Activated T-cell treated with anti-CD3 and anti-CD28 coated beads, Interleukin-2, amount 50 U/mL, for 48 hours (primary cell): ENCODE measurements around the gene S100PBP.
A peak's percentile ranks its signal among the peaks of the same experiment; 100 is the strongest.

Source experiments
- DNase-seq, 2 experiments: peaks; one replicate each; pipeline ENCODE4 v3.0.0-alpha.2; 2020

S100PBP gene

DNA sequence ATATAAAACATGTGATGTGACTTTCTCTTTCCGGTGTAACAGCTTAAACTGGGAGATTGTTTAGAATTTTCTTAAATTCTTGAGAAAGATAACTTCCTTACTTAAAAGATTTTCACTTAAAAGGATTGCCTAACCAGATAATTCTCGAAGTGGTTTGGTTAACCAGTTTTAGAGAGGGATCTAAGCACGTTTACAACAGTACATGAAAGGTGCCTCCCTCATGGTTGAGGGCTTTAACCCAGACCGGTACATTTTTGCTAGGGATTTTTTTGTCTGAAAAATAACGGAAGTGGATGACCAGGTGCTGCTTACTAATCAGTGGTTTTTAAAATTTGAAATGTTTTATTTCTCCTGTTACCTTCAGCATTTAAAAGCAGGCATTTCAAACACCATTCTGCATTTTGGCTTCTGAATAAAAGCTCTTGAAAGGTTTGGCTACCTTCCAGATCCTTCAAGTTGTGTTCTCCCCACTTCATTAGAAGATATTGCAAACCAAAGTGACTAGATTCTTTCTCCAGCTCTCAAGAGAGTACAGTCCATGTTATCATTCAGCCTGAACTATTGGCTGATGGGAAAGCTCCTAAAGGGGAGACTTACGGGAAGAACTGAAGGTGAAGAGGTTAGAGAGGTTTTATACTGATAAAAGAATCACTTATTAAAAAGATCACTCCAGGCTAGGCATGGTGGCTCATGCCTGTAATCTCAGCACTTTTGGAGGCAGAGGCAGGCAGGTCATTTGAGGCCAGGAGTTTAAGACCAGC, 12.8 kb downstream of the S100PBP start:
- DNase-seq, result no peak

DNA sequence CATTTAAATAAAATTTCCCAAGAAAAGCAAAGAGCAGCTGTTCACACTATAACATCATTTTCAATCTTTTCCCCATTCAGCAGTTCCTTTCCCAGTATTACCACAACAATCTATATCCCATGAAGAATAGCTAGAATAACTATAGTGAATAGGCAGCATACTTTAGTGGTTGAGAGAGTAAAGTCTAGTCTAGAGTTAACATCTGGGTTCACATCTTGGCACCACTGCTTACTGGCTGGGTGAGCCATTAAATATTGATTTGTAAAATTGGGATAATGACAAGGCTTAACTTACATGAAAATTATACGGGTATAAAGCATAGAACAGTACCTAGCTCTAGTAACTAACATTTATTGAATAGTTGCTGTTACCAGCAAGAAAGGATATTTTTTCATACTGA, 14.4 kb downstream of the S100PBP start:
- no peak for DNase-seq

DNA sequence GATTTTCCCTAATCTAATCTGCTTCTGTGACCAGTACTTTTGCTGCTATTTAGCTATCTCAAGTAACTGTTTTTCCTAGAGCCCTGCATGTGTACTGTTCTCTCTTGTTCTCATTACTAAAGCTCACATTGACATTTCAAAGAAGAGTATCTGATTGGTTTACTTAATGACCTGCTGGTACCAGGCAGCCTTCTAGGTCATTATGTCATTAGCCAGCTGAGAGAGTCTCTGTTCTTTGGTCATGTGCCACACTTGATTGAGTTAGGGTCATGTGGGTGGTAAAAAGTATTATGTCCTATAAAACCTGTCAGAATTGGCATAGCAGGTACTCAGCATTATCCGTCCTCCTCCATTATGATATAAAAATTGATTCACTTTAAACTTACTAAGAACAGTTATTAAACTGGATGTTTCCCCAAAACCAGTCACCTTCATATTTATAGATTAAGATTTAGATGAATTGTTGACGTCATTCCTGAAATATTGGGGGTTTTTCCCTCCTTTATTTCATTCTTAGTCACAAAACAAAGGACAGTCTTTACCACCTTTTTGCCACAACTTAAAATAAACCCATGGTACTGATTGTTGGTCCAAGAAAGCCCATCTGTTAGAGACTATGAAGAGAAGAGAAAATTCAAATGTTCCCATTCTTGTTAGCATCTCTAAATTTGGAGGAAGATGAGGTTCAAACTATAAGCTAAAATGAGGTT, 31.1 kb downstream of the S100PBP start:
- no peak for DNase-seq

DNA sequence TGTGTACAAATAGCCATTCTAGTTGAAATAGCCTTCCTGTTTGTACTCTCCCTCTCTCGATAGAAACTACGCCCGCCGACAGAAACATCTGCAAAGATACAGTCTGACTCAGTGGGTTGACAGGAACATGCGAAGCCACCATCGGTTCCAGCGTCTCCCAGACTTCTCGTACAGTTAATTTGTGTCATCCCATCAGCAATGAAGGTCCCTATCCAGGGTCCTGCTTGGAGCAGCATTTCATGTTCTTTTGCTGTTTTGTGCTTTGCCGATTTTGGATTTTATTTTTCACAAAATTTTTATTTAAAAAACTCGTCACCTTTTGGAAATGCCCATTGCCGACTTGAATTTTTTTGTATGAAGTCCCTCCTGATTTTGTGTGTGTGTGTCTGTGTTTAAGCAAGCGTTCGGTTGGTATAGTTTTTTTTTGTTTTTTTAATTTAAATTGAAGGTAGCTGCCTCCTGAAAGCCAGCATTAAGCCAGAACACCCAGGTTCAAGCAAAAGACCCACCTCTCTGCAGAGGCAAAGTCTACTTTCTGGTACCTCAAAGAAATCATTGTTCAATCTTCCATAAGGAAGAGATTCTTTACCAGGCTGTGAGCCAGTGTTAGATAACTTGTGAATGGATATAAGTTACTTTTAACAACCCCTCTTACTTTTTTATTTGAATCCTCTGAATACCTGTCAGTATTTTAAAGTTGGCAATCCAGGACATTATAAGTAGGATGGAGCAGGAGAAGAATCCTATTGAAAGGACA, 38.6 kb downstream of the S100PBP start:
- no peak for DNase-seq

DNA sequence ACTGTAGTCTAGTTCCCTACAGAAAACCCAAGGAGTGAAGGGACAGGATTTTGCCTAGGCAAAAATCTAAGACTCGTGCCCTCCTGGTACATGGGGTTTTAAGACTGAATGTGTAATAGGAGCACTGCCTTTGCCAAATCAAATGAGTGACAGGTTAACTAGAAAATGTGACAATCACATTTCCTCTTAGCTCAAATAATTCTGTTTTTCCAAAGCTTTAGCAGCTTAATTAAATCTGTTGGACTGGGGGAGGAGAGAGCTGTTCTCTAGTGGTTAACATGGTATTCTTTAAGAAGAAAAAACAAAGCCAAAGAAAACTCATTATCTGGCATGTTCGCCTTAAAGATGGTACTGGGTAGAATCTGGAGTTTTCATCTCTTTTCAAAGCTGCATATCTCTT, 40.7 kb downstream of the S100PBP start:
- no peak for DNase-seq

DNA sequence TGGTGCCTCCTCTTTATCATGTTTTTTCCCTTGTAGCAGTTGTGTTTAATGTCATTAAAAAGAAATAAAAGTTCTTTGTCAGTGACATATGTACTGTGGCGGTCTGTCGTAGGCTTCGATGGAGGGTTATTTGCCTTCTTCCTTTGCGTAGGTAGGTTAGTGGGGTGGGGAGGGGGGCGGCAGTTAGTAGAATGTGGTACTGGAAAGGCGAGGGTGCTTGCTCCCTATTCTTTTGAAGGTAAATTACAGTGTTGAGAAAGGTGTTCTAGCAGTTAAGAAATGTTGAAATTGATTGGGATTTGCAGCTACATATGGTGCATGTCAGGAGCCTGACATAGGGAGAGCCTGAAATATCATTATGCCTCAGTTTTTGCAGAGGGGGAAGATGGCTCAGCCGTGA, 41.3 kb downstream of the S100PBP start:
- no peak for DNase-seq

DNA sequence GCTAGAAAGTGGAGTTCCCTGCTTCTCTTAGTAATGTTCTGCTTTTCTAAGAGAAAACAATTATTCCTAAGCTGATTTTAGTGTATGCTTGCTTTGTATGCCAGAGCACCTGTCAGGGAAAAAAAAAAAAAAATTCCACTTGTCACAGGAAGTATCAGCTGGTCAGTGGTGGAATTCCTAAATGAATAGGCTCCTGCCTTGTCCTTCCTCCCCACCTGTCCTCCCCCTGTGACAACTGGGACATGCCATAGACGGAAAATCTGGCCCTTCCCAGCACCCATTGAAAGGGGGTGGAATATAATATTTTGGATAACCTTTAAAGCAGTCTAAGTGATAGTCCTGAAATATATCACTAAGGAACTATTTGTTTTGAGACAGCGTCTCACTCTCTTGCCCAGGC, 42.5 kb downstream of the S100PBP start:
- no peak for DNase-seq

DNA sequence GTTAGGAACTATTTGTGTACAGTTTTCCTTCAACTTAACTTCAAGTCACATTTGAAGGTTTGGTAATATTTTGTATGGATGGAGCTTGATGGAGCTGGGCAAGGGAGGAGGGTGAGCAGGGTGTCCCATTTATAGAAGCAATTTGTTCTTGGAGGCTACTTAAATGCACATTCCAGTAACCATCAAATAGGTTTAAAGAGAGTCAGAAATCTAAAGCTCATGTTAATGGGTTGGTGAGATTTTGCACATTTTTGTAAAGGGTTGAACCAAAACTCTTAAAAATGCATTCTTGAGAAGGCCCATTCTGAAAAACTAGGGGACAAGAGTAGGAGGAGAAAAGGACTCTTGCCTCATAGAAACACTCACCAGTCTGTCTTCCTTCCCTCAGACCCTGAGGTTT, 43.1 kb downstream of the S100PBP start:
- no peak for DNase-seq

DNA sequence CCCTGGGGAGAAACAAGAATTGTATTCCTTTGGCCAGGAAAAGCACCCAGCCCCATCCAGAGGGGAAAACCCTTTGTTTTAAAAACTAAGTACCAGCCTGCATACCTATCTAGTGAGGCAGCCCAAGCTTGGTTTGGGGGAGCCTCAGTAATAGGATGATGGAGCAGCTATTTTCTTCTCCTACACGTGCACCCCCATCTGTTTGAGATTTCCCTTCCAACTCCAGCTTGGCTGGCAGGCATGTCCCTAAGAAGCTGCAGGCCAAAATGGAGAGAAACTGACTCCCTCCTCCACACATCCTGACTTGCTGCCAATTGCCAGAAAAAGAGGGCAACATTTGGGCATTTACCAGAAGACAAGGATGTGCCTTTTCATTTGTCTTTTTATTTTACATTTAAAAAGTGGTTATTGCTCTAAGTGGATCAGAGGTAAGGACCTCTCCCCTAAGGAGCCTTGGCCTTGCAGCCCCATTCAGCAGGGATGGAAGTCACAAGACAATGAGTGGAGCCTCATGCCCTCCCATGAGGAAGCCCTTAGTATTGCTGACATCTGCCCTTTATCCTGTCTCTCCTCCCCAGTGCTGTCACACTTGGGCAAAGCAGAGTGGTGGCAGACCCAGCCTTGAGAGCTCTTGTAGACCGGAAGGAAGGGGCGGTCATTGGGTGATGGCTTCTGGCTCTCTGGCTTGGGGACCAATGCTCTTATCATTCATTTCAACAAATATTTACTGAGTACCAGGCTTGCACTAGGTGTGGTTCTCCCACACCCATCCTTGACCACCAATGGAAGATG, 44.6 kb downstream of the S100PBP start:
- no peak for DNase-seq

DNA sequence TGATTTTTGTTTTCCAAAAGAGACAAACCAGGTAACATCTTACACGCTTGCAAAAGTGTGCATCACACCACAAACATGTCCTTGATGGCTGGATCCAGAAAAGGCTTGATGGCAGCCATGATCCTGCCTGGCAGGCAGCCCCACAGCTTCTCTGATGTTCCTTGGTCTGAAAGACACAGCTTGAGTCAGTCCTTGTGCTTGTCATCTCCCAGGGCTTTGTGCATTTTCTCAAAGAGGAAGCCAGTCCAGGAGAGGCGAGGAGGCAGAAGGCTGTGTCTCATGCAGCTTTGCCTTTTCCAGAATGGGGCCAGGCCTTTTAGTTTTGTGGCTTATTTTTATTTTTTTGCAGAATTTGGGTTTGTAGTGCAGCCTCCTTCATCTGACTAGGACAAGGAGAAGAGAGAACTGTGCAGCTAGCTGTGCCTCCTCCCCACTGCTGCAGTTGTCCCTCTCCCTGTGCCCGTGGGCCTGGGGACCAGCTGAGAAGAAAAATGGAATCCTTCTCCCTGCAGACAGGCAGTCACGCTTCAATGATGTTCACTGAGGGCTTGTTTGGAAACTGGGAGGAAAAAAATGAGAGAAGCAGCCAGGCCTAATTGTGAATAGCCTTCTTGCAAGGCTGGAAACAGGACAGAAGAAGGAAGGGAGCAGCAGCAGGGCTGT, 45.9 kb downstream of the S100PBP start:
- peak in 1 of 2 experiments; percentile 7 for DNase-seq

DNA sequence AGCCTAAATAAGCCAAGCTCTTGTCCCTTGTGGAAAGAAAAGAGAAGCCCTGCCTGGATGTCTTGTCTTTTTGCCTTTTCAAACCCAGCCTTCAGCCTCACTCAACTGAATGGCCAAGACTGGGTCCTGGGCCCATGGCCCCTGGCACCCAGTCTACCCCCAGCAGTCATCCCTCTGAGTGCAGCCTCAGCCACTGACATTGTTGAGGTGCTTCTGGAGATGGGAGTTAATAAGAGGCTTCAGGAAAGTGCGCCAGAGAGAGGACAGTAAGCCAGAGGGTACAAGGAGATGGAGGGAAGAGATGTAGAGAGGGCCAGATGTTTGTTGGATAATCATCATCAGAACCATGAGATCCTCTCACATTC, 46.4 kb downstream of the S100PBP start:
- peak in 1 of 2 experiments; percentile 1 for DNase-seq

DNA sequence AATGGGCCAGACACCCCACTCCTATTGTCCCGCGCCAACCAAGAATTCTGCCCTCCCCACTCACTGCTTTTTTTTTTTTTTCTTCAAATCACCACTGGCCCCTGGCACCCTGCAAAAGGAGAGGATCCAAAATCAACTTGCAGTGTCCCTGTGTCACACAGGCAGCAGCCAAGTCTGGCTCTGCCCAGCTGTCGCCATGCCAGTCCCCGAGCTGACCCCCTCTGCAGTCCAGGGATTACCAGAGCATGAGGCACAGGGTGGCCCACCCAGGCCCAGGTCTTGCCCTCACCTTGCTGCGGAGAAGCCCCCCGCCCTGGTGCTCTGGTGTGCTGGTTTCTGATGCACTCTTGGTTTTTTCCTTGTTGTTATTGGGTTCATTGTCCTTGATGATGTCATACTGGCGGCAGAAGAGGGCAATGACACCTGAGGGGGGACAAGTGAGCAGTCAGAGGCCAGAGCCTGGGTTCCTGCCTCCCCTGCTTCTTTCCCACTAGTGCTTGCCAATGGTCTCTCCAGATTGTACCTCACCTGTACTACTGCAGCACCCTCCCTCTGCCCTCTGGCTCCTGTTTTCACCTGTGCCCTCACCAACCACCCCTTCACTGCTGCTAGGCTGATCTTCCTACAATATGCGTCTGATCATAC, 47.0 kb downstream of the S100PBP start:
- no peak for DNase-seq

DNA sequence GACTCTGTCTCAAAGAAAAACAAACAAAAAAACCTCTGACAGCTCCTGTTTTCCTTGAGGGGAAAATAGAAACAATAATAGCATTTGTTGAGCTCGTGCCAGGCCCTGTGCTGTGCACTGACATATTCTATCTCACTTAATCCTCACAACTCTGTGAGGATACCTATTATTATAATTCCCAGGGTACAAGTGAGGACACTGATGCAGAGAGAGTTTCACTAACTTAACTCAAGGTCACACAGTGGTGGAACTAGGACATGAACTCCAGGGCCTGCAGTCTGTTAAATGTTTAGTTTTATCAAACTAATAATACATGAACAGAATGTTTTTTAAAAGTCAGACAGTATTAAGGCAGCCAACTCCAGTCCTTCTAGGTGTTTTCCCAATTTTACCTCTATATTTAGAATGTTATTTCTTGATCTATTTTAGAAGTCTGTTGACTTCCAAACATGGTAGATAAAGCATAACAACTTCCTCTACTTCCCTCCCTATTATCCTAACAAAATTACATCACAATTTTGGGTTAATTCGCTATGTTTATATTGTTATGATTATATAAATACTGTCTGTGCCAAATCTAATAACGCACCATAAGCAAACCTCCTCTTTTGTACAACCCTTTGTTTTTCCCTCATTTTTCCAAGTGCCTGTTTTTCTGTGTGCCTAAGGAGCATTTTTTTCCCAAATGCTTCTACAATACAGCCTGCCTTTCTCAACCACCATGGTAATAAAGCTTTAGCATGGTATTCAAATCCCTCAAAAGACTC, 48.4 kb downstream of the S100PBP start:
- DNase-seq, result no peak

DNA sequence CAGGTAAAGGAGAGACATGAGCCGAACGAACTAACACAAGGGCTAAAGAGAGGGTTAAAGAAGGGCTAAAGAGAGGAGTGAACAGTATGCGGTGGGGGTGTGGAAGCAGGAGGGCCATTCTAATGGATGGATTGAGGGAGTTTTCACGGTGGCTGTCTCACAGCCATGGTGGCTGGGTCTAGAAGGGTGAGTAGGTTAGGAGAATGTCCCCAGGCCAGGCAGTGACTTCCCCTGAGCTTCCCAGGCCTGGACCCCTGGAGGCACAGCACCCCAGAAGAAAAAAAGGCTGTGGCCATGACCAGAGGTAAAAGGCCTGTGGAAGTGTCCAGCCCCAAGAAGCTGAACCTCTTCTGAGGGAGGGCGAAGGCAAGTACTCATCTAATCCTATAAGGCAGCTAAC, 49.7 kb downstream of the S100PBP start:
- peak in 1 of 2 experiments; percentile 4 for DNase-seq

DNA sequence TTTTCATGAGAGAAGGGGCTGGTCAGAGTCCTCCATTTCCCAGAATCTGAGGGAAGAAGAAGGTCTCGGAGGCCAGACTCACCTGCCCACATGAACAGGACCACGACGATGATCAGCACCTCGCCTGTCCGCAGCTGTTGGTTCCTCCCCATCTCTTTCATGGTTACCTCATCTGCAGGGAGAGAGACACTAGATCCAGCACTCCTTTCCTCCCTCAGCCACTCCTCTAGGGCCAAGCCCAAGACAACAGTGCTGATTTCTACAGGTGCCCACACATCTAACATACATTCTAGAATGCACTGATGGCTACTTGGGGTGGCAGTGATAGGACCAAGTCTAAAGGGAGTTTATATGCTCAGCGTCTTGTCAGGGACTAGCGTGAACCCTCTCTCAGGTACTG, 50.2 kb downstream of the S100PBP start:
- DNase-seq, result peak in 1 of 2 experiments; percentile 14

DNA sequence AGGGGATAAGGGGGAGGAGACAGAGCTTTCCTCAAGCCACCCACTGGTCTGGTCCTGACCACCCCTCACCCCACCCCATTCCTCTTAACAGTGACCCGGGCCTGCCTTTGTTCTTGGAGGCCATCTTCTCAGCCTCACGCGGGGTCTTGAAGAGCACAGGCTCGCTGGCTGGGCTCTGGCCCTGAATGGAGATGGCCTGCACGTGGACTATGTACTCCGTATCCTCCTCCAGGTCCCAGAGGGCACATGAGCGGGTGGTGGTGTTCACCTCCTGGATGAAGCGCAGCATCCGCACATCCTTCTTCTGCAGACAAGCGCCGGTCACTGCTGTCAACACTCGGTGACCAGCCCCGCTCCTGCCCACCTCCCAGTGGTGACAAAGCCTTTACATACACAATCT, 50.6 kb downstream of the S100PBP start:
- no peak for DNase-seq

DNA sequence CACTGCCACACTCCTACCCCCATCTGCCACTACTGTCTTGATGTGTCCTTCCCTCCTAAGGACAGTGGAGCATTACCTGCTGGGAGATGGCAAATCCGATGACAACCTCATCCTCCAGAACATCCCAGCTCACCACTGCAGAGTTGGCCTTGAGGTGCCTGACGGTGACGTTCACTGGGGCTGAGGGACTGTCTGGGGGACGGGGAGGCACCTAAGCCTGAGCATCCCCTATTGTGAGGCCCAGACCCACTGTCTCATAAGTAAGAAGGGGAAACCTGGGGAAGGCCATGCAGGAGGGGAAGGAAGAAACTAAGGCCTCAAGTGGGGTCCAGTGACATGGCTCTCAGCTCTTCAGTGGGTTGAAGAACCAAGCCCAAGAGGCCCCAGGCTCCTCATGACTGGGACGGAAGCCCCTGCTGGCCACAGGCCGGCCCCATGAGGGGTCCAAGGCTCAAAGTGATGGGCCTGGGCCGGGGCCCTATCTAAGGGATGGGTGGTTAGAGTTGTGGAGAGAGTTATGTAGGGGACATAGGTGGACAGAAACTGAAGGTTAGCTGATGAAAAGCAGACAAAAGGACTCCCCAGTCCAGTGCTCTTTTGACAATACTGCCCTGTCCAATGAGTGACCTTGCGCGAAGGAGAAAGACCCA, 51.5 kb downstream of the S100PBP start:
- peak in 1 of 2 experiments; percentile 11 for DNase-seq

DNA sequence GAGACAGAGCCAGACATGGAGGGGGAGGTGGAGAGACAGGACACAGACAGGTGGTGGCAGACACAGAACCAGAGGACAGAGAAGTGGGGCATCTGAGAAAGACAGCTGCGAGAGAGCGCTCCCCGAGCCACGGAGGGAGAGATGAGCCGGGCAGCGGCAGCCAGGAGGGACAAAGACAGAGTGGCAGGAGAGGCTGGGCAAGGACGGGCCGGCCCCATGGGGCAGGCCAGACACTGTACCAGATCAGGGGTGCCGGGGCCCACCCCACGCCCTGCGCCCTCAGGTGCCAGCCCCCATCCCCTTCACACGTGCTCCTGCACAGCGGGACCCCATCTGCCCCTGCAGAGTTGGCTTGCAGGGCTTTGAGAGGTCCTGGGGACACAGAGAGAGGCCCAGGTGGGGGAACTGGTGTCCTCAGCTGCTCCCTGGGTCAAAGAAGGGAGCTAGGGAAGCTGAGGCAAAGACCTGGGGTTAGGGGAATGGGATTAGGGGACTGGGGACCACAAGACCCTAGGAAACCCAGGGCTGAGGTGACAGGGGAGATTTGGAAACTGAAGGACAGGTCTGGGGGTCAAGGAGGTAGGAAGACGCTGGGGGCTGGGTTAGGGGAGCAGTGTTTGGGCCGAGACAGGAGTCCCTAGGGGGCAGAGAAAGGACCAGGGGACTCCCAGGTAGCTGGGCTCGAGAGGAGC, 52.6 kb downstream of the S100PBP start:
- DNase-seq, result peak in 1 of 2 experiments; percentile 20

DNA sequence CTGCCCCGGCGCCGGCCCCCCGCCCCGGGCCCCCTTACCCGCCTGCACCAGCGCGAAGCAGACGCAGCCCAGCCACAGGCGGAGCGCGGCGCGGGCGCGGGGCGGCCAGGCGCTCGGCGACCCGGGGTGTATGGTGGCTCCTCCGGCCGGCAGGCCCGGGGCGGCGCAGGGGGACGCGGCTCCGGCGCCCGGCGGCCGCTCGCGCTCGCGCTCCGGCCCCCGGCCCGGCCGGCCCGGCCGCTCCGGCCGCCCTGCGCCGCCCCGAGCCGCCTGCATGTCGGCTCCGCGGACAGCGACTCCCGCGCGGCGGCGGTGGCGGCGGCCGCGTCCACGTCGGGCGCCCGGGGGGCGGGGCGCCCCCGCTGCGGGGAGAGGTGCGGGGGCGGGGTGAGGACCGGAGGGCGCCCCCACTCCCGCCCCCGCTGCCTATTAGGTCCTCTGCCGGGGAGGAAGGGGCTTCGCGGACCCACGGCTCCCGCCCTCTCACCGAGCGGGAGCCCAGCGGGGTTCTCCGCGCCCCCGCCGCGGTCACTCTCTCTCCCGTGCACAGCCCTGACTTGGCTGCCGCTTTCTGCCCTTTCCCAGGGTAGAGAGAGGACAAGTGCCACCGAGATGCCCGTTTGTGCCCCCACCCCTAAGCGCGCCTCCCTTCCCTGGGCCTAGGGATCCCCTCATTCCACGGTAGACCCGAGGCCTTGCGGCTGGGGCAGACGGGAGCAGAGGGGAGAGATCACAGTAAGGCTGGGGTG, 53.3 kb downstream of the S100PBP start, which contains the start of gene FNDC5:
TSS of gene FNDC5 (minus strand) at position 298 of the 749 bp plus-strand sequence.
- peak in 1 of 2 experiments; percentile 21 for DNase-seq
